ENCODE results near the gene DRAM2.
"Not testable (repeated sequence)": the region's sequence is repeated elsewhere in the genome, so short reads cannot be mapped to it uniquely, and the experiment has no call there.

Gene DRAM2

DNA sequence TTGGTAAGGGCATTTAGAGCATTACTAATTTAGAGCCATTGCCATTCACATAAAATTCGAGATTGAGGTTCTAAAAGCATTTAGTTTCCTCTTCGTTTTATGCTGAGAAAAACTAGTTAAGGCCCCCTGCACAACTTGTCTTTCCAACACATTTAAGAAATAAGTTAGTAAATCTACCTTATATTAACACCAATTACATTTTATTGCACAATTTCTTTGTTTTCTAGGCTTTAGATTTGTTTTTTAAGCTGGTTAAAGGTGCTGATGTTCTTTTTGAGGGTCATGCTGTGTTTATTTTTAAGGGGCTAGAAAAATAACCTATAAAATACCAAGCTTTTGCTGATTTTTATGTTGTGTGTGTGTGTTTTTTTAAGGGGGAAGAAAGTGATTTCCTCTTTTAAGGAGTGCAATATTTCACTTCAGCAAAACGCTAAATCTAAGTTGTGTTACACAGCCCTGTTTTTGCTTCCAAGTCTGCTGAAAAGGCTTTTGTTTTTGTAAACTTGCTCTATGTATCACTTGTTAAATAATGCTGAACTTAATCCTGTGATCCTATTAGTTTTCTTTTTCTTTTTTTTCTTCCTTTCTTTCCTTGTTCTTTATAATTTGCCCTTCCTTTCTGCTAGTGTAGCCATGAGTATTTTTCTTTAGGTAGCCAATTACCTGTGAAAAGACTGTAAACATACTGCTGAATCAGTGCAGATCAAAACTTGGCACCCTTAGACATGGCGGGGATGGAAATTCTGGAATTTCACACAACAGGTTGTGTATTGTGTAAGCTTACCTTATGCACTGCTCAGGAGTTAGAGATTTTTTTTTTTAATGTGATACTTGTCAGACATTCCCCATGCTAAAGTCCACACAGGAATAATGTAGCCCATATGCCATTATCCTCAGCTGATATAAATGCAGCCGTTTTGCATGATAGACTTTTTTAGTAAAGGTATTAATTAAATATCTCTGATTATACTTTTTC is 1.6 kb upstream of the DRAM2 start:
- DNase-seq = no peak

GRCh38 chr1:111140680-111140967 is 731 bp upstream of the DRAM2 start:
- no peak for DNase-seq

- DNase-seq = peak; percentile 53 to 56
Measured at GRCh38 chr1:111139324-111139955, 453 bp downstream of the DRAM2 start.

- DNase-seq = no peak
Measured at GRCh38 chr1:111133866-111134265, 6.0 kb downstream of the DRAM2 start.

DNA sequence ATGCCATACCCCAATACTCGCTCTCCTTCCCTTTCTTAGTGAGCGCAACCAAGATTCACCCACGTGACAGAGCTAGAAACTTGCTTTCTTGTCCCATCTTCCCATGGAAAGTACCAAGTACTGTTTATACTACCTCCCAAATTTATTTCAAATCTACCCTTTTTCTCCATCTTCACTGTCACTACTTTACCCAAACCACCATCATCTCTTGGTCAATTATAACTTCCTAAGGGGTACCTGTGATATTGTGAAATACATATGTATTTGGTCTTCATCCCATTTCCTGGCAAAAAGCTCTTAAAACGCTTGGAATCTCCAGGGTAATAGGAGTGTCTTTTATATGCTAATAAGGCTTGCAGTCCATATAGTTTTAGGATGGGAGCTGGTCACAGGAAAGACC is 8.2 kb downstream of the DRAM2 start:
- no peak for DNase-seq

DNA sequence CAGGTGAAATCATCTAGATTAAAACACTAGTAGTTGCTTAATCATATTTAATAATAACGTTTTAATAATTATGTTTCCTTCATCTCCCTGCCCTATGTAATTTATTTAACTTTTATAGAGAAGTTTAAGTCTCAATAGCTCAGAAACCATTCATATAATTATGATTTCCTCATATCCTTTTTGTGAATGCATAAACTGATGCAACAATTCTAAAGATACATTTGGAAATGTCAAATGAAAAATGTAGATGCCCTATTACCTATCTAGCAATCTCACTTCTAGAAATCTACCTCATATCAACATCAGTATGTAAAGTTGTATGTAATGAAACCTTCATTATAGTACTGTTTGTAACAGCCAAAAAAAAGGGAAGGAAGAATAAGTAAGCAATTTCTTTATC is 10.5 kb downstream of the DRAM2 start:
- no peak for DNase-seq

- DNase-seq = no peak
Measured at GRCh38 chr1:111127923-111128643, 11.8 kb downstream of the DRAM2 start.

GRCh38 chr1:111126354-111126753 is 13.5 kb downstream of the DRAM2 start:
- no peak for DNase-seq

DNA sequence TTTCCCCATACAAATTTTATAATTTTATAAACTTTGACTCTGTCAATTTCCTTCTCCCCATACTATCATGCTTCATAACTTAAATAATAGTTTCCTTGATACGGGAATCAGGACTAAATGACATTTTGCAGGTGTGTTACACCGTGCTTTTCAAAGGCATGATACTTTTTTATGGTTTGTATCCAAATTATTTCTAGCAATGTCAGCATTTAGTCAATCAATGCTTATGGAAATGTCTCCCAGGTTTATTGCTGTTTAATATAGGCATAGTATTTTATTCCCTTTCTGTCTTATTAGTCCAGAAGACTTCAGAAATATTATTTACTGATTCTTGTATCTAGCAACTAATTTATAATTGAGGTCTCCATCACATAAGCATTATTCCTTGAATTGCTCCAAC is 23.4 kb downstream of the DRAM2 start:
- DNase-seq = no peak

DNA sequence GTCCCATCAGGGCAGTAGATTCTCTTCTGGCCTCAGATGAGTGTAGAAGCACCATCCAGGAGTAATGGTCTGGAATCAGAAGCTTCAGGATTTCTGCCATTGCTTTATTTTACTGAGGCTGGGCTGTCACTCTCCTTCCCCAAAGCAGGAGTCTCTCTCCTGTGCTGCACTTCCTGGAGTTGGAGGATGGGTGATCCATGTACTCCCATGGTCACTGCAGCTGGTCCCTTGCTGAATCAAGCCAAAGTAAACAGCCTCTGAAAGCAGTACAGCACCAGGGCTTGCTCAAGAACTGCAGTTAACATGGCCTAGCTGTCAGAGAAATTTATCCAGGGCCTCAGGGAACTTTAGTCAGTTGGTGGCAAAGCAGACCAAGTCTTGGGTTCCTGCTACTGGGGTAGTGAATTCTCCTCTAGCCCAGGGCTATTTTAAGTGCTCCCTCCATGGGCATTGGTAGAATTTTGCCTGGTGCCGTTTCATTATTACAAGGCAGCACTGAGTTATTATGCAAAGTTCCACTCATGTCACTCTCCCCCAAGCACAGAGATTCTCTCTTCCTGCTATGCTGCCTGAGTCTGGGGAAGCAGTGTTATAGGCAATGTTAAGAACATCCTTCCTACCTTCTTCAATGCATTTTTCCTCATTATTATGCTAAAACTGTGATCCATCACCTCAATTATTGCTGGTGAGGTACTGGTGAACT is 29.5 kb downstream of the DRAM2 start:
- DNase-seq = no peak

GRCh38 chr1:111104981-111105380 is 34.9 kb downstream of the DRAM2 start:
- no peak for DNase-seq

DNA sequence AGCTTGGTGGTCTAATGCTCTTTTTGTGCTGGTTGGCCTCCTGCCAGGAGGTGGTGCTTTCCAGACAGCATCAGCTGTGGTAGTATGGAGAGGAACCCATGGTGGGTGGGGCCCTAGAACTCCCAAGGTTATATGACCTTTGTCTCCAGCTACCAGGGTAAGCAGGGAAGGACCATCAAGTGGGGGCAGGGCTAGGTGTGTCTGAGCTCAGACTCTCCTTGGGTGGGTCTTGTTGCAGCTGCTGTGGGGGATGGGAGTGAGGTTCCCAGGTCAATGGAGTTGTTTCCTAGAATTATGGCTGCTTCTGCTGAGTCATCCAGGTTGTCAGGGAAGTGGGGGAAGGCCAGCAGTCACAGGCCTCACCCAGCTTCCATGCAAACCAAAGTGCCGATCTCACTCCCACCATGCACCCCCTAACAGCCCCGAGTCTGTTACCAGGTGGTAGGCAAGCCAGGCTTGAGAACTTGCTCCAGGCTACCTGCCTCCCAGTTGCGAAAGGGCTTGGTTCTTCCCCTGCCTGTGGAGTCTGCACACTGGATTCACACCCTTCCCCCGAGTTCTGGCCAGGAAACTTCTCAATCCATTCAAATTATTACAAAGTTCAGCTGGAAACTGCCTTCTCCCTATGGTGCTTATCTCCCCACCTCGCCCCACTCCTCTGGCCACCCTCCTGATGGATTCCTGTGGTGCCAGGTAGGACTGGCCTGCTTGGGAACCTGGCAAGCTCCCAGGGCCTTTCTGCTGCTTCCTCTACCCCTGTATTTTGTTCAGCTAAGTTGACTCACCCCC is 37.8 kb downstream of the DRAM2 start:
- DNase-seq = no peak

- no peak for DNase-seq
Measured at GRCh38 chr1:111099289-111099688, 40.6 kb downstream of the DRAM2 start.

DNA sequence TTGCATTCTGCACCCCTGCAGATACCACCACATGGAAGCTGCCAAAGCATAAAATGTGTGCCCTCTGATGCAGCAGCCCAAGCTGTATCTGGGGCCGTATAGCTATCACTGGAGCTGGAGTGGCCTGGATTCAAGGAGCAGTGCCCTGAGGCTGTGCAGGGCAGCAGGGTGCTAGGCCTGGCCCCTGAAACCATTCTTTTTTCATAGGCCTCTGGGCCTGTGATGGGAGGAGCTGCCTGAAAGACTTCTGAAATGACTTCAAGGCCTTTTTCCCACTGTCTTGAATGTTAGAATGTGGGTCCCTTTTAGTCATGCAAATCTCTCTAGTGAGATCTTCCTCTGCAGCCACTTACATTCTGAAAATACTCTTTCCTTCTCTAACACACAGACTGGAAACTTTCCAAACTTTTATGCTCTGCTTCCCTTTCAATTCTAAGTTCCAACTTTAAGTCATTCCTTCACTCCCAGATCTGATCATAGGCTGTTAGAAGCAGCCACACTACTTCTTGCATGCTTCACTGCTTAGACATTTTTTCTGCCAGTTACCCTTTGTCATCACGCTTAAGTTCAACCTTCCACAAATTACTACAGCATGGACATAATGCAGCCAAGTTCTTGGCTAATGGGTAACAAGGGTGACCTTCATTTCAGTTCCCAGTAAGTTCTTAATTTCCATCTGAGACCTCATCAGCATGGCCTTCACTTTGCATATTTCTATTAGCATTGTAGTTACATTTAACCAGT is 42.4 kb downstream of the DRAM2 start:
- DNase-seq = no peak

DNA sequence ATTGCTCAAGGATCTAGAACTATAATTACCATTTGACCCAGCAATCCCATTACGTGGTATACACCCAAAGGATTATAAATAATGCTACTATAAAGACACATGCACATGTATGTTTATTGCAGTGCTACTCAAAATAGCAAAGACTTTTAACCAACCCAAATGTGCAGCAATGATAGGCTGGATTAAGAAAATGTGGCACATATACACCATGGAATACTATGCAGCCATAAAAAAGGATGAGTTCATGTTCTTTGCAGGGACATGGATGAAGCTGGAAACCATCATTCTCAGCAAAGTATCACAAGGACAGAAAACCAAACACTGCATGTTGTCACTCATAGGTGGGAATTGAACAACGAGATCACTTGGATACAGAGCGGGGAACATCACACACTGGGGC is 44.5 kb downstream of the DRAM2 start:
- DNase-seq = not testable (repeated sequence)

- no peak for DNase-seq
Measured at GRCh38 chr1:111089638-111090037, 50.3 kb downstream of the DRAM2 start.

GRCh38 chr1:111085676-111086075 is 54.2 kb downstream of the DRAM2 start:
- no peak for DNase-seq

DNA sequence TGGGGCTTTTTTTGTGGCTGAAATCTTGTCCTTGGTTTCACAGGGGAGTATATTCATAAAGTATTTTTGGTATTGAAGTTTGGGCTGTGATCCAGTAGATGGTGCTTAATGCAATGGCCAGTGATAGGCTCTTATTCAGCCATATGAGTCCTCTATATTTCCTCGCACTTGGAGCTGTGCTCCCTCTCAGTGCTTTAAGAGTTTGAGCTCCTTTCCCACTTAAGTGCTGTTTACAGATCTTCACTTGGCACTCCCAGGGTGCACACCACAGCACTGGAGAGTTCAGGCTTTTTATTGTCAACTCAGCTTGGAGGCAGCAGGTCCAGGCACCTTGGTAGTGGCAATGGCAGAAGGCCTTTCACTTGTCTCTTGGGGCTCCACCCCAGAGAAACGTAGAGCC is 54.9 kb downstream of the DRAM2 start:
- DNase-seq = no peak

DNA sequence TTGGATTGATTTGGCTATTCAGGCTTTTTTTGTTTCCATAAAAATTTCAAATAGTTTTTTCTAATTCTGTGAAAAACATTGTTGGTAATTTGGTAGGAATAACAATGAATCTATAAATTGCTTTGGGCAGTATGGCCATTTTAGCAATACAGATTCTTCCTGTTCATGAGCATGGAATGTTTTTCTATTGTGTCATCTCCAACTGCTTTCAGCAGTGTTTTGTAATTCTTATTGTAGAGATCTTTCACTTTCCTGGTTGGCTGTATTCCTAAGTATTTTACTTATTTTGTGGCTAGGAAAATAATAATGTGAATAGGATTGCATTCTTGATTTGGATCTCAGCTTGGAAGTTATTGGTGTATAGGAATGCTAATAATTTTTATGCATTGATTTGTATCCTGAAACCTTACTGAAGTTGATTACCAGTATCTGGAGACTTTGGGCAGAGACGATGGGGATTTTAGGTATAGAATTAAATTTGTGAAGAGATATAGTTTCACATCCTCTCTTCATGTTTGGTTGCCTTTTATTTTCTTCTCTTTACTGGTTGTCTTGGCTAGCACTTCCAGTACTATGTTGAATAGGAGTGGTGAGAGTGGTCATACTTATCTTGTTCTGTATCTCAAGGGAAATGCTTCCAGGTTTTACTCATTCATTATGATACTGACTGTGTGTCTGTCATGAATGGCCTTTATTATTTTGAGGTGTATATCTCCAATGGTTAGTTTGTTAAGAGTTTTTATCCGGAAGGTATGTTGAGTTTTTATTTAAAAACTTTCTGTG is 57.3 kb downstream of the DRAM2 start:
- no peak for DNase-seq

DNA sequence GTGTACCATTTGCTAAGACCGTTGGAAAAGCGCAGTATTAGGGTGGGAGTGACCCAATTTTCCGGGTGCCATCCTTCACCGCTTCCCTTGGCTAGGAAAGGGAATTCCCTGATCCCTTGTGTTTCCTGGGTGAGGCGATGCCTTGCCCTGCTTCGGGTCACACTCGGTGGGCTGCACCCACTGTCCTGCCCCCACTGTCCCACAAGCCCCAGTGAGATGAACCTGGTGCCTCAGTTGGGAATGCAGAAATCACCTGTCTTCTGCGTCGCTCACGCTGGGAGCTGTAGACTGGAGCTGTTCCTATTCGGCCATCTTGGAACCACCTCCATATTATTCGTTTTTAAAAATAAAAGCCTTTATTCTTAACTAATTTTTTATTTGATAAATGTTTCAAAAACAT is 60.6 kb downstream of the DRAM2 start:
- not testable (repeated sequence) for DNase-seq

DNA sequence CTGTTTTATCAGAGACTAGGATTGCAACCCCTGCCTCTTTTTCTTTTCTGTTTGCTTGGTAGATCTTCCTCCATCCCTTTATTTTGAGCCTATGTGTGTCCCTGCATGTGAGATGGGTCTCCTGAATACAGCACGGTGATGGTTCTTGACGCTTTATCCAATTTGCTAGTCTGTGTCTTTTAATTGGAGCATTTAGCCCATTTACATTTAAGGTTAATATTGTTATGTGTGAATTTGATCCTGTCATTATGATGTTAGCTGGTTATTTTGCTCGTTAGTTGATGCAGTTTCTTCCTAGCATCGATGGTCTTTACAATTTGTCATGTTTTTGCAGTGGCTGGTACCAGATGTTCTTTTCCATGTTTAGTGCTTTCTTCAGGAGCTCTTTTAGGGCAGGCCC is 62.6 kb downstream of the DRAM2 start:
- not testable (repeated sequence) for DNase-seq
